ELR (cell line): Measurements from ENCODE around the gene KCNT2.
A peak's percentile ranks its signal among the peaks of the same experiment; 100 is the strongest.

ENCODE experiments used
- DNase-seq: peaks from one replicate; pipeline ENCODE4 v3.0.0-alpha.2; 2015; ENCODE audit warnings: low read depth

KCNT2 gene

GRCh38 chr1:196193896-196194559 lies 414.2 kb downstream of the KCNT2 start:
- DNase-seq, result peak; percentile 4

- DNase-seq, result peak; percentile 15
These were observed 424.3 kb downstream of the KCNT2 start for GRCh38 chr1:196183941-196184340.

DNA sequence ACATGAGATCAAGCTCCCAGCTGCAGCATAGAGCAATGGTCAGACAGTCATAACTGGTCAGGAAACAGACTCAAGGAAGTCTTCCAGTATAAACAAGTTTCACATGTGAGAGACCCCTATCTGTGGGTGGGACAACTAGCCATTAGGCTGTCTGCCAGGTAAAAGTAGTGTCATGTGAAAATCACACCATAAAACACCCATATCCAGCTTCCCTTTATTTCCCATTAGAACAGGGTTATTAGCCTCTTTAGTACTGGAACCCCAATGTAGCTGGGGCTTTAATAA lies 426.7 kb downstream of the KCNT2 start:
- DNase-seq, result no peak

DNA sequence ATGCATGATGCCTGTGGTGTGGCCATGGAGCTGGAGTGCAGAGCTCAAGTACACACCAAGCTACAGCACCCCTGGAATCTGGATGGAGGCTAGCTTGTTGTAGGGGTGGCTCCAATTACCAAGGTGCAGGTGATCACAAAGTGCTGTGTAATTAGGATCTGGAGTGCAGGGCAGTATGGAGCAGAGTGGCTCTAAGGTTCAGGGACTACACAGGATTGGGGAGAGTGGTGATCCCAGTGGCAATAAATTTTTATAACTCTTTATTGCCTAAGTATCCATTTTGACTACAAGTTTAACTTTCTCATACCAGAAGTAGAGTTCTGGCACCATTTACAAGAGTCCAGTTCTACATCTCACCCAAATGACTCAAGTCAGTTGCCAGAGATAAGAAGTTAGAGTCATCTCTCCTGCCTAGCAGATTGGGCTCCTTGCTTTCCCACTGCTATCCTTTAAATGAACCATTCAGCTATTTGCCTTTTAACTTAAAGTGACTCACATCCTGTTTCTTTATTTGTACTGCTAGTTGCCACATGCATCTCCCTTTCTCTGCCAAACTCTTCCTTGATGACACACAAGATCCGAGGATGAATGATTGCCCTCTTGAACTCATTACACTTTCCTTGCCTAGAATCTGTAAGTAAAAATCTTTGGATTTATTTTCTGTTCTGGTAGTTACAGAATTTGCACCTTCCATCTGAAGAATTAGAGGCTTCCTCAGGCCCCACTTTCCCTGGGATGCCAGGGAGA lies 427.2 kb downstream of the KCNT2 start:
- DNase-seq, result peak; percentile 94

- no peak for DNase-seq
These were observed 430.1 kb downstream of the KCNT2 start for GRCh38 chr1:196178083-196178635.
